MM.1S (cell line): Measurements from ENCODE around the gene PARD3.

ENCODE experiments used
- EZH2 ChIP-seq: fragments of 300-600 bp; sonication (generic); optimal IDR thresholded peaks from 2 replicates; pipeline ENCODE3; 2017; ENCODE audit warnings: low read depth, mild to moderate bottlenecking, antibody characterized with exemption, low read length, mixed read lengths
- EZH2phosphoT487 ChIP-seq: fragments of 300-600 bp; sonication (generic); IDR thresholded peaks from 2 replicates; pipeline ENCODE4 v1.6.1; 2018; ENCODE audit warnings: antibody characterized with exemption, low read length
- TF ChIP-seq, protein P1 (sequence below): fragments of 300-600 bp; sonication (generic); IDR thresholded peaks from 2 replicates; pipeline ENCODE4 v1.5.1; 2016; ENCODE audit warnings: antibody characterized with exemption, low read length, mixed read lengths

DNA sequence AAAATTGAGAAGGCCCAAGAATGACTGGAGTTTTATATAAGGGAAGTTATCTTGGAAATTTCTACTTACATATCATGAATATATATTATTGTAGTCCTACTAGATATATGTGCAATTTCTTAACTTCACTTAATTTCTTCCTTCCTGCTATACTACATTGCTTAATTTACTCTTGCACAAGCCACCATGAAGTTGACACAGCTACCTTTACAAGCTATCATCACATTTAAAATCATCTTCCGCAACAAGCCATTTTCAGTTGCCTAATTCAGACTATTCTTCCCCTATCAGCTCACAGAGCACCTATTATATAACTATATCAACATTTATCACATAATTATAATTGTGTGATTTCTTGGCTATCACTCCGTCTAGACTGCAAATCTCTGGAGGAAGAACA lies 418.4 kb downstream of the PARD3 start:
- TF ChIP-seq EZH2 (no peak), EZH2phosphoT487 (no peak)
- TF ChIP-seq, protein P1, sequence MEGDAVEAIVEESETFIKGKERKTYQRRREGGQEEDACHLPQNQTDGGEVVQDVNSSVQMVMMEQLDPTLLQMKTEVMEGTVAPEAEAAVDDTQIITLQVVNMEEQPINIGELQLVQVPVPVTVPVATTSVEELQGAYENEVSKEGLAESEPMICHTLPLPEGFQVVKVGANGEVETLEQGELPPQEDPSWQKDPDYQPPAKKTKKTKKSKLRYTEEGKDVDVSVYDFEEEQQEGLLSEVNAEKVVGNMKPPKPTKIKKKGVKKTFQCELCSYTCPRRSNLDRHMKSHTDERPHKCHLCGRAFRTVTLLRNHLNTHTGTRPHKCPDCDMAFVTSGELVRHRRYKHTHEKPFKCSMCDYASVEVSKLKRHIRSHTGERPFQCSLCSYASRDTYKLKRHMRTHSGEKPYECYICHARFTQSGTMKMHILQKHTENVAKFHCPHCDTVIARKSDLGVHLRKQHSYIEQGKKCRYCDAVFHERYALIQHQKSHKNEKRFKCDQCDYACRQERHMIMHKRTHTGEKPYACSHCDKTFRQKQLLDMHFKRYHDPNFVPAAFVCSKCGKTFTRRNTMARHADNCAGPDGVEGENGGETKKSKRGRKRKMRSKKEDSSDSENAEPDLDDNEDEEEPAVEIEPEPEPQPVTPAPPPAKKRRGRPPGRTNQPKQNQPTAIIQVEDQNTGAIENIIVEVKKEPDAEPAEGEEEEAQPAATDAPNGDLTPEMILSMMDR, result no peak
